ENCODE data around the gene ESRP2. TPM values are rescaled to one million over a fixed set of nuclear protein-coding genes. Genes with fewer than 3 reads are reported as not detected.

Gene ESRP2
- total and polyA plus RNA-seq, 2 donors (not counting 3 experiments of a cell fraction or from before 2014, with no cell fraction given): 0.57 to 0.66 TPM

- TSS peak; percentile 36 for BruUV-seq (replicated peaks)
- TF ChIP-seq MYC (IDR thresholded peaks at IDR 0.05; ENCODE audit: low read depth, low read length) (no peak), CTCF (IDR thresholded peaks at IDR 0.05; ENCODE audit: extremely low read depth in 1 of 2, insufficient read depth in 1 of 2, low read depth in 1 of 2, low read length in 2 of 2) (no peak), MAX (IDR thresholded peaks at IDR 0.05; ENCODE audit: insufficient read depth, insufficient read length) (no peak), GATA2 (IDR thresholded peaks at IDR 0.05; ENCODE audit: insufficient read depth, insufficient read length, low read depth, low read length) (no peak), EZH2 (IDR thresholded peaks at IDR 0.05; ENCODE audit: borderline replicate concordance, low read depth, low read length, severe bottlenecking) (no peak), JUN (IDR thresholded peaks at IDR 0.05; ENCODE audit: borderline replicate concordance, insufficient read depth, insufficient read length, low read depth) (no peak), FOS (IDR thresholded peaks at IDR 0.05; ENCODE audit: borderline replicate concordance, insufficient read depth, low read length) (no peak), POLR2AphosphoS5 (IDR thresholded peaks at IDR 0.05; ENCODE audit: insufficient read depth, low read depth, low read length) (peak; percentile 29), POLR2A (IDR thresholded peaks at IDR 0.05; ENCODE audit: low read depth, low read length) (peak; percentile 57)
- intact Hi-C loops (cut with micrococcal nuclease): loop anchor here (1.0 to 2.0 kb wide), 2 partner anchors 20 to 45 kb away; partner anchors contain the start of genes PLA2G15 and SLC7A6OS
Observed at GRCh38 chr16:68265078-68265920, 29.4 kb upstream of the ESRP2 start.

More at GRCh38 chr16:68265078-68265920, 29.4 kb upstream of the ESRP2 start:
- peak; percentile 60 for DNase-seq (ENCODE audit: low read depth, low spot score)
- Histone ChIP-seq H3K4me3 (replicated peaks in 1 of 3; ENCODE audit: insufficient read depth in 1 of 3, low read depth in 1 of 3, low read length in 3 of 3) (peak overlapping the region; percentile 44 to 69 (median 66)), H3K9ac (replicated peaks; ENCODE audit: extremely low read depth, insufficient read depth, low read length) (peak overlapping the region; percentile 91), H2AFZ (ENCODE audit: low read depth, low read length) (peak overlapping the region; percentile 73), H3K27ac (ENCODE audit: insufficient read depth, low read depth, low read length) (peak overlapping the region; percentile 91), H3K36me3 (ENCODE audit: control insufficient read depth in 2 of 2, extremely low read depth in 1 of 2, insufficient read depth in 2 of 2, low read length in 2 of 2) (peaks cover 0 to 4% of the 10 kb centered on the region in 2 experiments), H3K4me2 (ENCODE audit: insufficient read depth, low read length) (peak overlapping the region; percentile 79), H3K4me1 (ENCODE audit: control insufficient read depth, extremely low read depth, insufficient read depth, low read length) (peaks cover 25% of the 10 kb centered on the region), H3K27me3 (ENCODE audit: control insufficient read depth in 2 of 2, insufficient read depth in 2 of 2, low read length in 2 of 2) (no peaks in the 10 kb centered on the region), H3K9me3 (replicated peaks; ENCODE audit: control insufficient read depth, insufficient read depth, low read length) (no peaks in the 10 kb centered on the region), H3K79me2 (ENCODE audit: control insufficient read depth, insufficient read depth, low read length) (peaks cover 58% of the 10 kb centered on the region), H4K20me1 (replicated peaks; ENCODE audit: control insufficient read depth, extremely low read depth, insufficient read depth, low read length) (no peaks in the 10 kb centered on the region), H3K9me1 (replicated peaks; ENCODE audit: control insufficient read depth, extremely low read depth, insufficient read depth, low read length) (no peaks in the 10 kb centered on the region)
- ChIA-PET CTCF (interaction anchor here (1.6 to 6.3 kb wide), 8 partner anchors 14 to 64 kb away, joined by 9 to 212 read pairs (median 66); partner anchors contain the start of genes PLA2G15, PRMT7 and SLC7A6OS), POLR2A (interaction anchor here (1.5 to 1.9 kb wide), 2 partner anchors 25 to 60 kb away, joined by 3 to 9 read pairs; no protein-coding TSS in a partner anchor)
- peak; percentile 90 for FAIRE-seq
- dilution Hi-C loops (cut with MboI; ENCODE audit: extremely low pct_ligation_motif_present, low sequenced_read_pairs): no loop called here
